GM12892 (cell line): Measurements from ENCODE around the gene OR2V1.

Source experiments
- DNase-seq: peaks from one replicate; pipeline ENCODE4 v3.0.0; 2011; ENCODE audit not compliant: insufficient read length
- FAIRE-seq: peaks from 2 replicates; lab custom pipeline; 2011; peaks lifted over from hg19 to GRCh38; lab: Jason Lieb, UNC
- POLR2A ChIP-seq: IDR thresholded peaks from 2 replicates; pipeline ENCODE4 v1.6.1; 2011; ENCODE audit warnings: low read depth, low read length, control low read depth
- POLR2AphosphoS5 ChIP-seq: IDR thresholded peaks from 2 replicates; pipeline ENCODE4 v1.6.1; 2011; ENCODE audit warnings: low read depth, low read length, control low read depth
- TAF1 ChIP-seq: IDR thresholded peaks from 2 replicates; pipeline ENCODE4 v1.6.1; 2011; ENCODE audit warnings: low read depth, mild to moderate bottlenecking, control low read depth, low read length, borderline replicate concordance

OR2V1 gene

DNA sequence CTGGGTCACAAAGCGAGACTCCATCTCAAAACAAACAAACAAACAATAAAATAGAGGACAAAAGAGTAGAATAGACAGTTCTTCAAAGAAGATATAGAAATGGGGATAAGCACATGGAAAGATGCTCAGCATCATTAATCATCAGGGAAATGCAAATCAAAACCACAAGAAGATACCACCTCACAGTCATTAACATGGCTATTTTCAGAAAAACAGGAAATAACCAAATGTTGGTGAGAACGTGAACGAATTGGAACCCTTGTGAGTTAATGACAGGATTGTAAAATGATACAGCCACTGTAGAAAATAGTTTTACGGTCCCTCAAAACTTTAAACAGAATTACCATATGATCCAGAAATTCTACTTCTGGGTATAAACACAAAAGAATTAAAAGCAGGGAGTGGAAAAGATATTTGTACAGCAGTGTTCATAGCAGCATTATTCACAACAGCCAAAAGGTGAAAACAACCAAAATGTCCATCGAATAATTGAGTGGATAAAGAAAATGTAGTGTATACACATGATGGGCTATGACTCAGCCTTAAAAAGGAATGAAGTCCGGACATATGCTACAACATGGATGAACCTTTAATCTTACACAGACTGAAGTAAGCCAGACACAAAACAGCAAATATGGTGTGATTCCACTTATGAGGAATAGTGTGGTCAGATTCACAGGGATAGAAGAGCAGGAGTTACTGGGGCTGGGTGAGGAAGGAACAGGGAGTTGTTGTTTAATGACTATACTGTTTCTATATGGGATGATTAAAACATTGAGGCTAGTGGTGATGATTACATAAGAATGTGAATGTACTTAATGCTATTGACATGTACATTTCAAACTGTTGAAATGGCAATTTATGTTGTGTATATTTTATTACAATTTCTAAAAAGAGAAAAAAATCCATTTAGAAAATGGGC is 36.1 kb upstream of the OR2V1 start:
- no peak for FAIRE-seq
- DNase-seq, result no peak
- TF ChIP-seq TAF1 (no peak), POLR2A (no peak), POLR2AphosphoS5 (no peak)

DNA sequence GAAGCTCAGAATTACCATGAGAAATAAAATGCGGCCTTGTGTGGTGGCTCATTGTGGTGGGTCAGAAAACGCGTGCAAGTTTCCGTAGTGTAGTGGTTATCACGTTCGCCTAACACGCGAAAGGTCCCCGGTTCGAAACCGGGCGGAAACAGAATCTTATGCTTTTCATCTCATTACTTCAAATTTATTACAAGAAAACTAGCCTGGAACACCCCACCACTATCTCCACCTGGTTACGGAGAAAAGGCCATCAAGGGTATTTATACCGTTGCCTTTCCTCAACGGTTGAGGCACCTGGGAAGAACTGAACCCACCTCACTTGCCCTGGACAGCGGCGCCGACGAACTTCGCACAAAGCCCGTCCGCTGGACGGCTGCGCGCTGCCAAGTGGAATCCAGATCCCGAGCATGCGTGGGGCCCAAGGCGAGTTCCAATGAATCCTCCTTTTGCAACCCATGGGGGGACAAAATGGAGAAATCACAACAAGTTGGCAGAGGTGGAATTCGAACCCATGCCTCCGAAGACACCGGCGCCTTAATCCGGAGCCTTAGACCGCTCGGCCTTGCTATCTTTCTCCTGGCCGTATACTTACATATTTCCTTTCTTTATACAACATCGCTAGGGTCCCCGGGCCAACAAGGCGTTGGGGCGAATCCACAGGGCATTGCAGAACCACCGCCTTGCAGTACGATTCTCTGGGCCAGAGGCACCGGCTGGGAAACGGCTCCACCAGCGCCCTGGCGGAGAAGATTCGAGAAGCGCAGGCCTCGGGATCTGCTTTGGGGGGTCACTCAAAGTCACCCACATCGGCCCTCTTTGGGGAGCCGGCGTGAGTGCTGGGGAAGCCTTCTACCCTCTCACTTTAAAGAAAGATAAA is 33.3 kb upstream of the OR2V1 start:
- DNase-seq (no peak), FAIRE-seq (peak; percentile 94)
- TF ChIP-seq TAF1, result no peak
- TF ChIP-seq POLR2A, result no peak
- TF ChIP-seq POLR2AphosphoS5, result no peak

DNA sequence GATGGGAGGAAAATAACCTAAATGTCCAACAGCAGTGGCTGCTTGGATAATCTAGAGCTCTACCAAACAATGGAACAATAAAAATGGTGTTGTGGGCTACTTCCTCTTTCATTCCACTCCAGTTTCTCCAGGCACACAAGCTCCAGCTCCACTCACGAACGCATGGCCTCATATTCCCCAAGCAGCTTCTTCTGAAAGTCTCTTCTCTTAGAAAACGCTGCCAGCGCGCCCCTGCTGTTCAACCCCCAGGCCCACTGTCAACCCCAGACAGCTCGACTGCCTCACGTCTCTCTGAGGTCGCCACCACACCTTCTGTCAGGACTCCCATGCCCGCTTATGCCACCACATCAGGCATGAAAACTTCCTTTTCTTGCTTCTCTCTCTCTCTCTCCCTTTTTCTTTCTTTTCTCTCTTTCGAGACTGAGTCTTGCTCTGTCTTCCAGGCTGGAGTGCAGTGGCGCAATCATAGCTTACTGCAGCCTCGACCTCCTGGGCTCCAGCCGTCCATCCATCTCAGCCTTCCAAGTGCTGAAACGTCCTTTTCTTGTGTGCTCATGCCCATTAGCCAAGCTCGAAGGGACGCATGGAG is 32.6 kb upstream of the OR2V1 start:
- FAIRE-seq (peak; percentile 24), DNase-seq (no peak)
- TF ChIP-seq POLR2A (no peak), POLR2AphosphoS5 (no peak), TAF1 (no peak)

DNA sequence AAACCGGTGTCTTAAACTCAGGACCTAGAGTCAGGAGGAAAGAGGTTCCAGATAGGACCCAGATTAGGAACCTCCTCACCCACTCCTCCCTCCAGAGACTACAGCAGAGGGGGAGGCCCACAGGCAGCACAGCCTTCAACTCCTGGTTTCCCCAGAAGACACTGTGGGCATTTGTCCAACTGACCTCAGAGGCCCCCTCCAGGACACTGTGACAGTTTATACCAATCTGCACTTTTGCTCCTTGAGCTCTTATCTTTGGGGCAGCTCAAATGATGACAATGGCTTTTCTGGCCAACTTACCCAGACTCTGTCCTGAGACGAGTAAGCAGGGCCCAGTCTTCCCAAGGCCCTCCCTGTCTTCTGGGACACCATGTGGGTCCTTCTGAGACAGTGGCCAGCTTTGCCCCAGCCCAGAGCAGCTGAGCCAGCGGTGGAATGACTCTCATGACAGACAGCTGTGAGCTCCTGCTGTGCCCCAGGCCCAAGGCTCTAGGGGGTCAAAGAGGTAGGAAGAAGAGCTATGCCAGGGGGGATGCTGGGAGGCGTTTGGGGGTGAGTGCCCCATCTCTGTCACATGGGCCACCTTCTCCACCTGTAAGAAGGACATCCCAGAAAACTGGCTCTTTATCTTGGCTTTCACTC is 30.7 kb upstream of the OR2V1 start:
- no peak for TF ChIP-seq POLR2AphosphoS5
- TF ChIP-seq TAF1, result no peak
- TF ChIP-seq POLR2A, result no peak
- FAIRE-seq (no peak), DNase-seq (no peak)

DNA sequence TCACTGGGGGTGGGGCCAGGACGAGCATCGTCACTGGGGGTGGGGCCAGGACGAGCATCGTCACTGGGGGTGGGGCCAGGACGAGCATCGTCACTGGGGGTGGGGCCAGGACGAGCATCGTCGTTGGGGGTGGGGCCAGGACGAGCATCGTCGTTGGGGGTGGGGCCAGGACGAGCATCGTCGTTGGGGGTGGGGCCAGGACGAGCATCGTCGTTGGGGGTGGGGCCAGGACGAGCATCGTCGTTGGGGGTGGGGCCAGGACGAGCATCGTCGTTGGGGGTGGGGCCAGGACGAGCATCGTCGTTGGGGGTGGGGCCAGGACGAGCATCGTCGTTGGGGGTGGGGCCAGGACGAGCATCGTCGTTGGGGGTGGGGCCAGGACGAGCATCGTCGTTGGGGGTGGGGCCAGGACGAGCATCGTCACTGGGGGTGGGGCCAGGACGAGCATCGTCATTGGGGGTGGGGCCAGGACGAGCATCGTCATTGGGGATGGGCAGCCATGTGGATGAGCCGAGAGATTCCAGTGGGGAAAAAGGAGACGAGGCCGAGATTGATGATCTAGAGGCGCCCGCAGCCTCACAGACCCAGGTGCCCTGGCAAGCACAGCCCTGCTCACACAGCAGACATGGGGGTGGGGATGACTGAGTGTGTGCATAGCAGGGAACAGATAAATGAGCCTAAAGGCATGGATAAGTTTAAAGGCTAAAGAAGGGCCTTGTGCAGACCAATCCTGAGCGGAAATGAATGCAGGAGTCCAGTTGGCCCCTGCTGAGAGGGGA is 30.0 kb upstream of the OR2V1 start:
- FAIRE-seq, result peak; percentile 53
- peak; percentile 43 for DNase-seq

DNA sequence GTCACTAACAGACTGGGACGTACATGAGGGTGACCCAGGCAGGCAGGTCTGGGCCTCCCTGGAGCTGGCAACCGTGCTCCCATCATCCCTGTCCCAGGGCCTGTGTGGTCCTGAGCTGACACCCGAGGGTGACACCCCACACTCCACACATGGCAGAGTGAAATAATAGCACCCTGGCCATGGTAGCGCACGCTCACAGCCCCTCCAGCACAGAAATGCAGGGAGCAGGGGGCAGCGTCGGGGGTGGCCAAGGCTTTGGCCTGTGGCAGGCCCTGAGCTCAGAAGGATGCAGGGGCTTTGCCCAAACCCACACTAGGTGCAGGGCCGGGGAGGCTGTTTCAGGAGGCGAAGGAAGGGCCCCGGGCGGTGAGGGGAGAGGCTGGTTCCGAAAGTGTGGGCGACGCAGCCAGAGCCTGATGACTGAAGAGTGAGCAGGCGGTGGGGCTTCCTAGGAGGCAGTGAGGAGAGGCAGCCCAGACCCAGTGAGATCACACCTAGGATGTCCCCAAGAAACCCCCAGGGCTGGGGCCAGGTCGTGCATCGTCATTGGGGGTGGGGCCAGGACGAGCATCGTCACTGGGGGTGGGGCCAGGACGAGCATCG is 29.3 kb upstream of the OR2V1 start:
- peak; percentile 76 for DNase-seq
- TF ChIP-seq POLR2AphosphoS5 (no peak), TAF1 (no peak), POLR2A (no peak)

DNA sequence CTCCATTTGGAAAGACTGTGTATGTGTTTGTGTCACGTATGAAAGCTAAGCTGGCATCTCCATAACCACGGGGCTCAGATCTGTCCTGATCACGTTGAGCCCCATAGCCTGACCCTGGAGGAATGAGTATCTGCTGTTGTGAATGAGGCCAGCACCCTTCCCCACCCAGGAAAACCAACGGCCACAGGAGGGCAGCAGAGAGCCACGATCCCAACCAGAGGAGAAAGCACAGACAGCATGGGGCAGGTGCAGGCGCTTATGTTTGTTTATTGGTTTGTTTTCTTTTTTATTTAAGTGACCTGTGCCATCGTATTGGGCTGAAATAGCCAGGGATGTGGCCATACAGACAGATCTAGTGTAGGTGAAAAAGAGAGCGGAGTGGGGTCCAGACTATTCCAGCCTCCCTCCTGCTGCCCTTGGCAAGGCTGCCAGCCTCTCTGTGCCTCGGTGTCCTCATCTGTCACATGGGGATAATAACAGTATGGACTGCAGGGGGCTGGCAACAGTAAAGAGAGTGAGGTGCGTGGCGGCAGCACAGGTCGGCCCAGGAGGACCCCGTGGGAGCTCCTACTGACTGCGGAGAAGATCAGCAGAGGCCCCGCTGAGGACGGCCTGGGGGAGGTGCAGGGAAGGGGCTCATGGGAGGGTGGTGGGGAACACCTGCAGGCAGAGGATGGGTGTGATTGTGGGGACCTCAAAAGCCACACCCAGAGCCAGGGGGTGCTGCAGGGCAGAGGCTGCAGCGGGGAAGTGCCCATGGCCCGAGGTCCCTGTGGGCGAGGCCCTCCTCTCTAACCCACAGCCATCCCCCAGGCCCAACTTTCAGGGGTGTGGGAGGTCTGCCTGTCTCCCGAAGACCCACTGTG is 28.6 kb upstream of the OR2V1 start:
- TF ChIP-seq POLR2AphosphoS5, result no peak
- DNase-seq (peak; percentile 72), FAIRE-seq (peak; percentile 93)

More for the DNA sequence above, 29.3 kb upstream of the OR2V1 start:
- peak; percentile 77 for FAIRE-seq

DNA sequence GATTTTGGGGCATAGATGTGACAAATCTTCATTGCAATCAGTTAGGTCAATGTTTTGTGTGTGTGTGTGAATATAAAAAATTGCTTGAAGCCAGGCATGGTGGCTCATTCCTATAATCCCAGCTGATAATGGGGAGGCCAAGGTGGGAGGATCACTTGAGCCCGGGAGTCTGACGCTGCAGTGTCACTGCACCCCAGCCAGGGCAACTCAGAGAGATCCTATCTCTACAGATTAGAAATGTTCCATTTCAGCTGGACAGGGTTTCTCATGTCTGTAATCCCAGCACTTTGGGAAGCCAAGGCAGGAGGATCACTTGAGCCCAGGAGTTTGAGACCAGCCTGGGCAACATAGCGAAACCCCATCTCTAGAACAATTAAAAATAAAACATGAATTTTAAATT is 27.9 kb upstream of the OR2V1 start:
- no peak for DNase-seq
- TF ChIP-seq POLR2AphosphoS5 (no peak), TAF1 (no peak), POLR2A (no peak)
- FAIRE-seq, result no peak

DNA sequence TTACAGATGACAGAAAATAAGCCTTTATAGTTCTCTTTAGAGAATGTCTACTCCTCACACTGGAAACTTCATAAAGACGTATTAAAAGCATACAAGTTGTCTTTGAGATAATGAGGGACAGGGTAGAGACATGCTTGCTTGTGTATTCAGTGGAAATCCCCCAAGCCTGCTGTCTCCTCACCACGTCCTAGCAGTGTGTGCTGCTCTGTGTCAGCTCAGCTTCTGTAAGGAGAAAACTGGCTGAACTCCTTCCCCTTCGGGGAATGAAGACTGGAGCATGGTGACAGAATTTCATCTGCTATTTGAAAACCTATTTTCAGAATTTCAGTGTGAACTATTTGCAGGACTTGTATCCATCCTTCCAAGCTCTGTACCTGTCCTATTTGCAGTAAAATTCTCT is 25.8 kb upstream of the OR2V1 start:
- peak; percentile 62 for FAIRE-seq
- DNase-seq, result no peak
- TF ChIP-seq POLR2AphosphoS5 (no peak), TAF1 (no peak), POLR2A (no peak)
